ENCODE measurements around the gene TOX2.

Gene TOX2

GRCh38 chr20:43906505-43907034 is 8.1 kb upstream of the TOX2 start:
- no peak overlapping the region for H3K4me3 ChIP-seq (ENCODE audit: low read depth, low read length)
- TF ChIP-seq CTCF (IDR thresholded peaks at IDR 0.05; ENCODE audit: borderline replicate concordance, insufficient read depth, low read depth, low read length), result no peak

DNA sequence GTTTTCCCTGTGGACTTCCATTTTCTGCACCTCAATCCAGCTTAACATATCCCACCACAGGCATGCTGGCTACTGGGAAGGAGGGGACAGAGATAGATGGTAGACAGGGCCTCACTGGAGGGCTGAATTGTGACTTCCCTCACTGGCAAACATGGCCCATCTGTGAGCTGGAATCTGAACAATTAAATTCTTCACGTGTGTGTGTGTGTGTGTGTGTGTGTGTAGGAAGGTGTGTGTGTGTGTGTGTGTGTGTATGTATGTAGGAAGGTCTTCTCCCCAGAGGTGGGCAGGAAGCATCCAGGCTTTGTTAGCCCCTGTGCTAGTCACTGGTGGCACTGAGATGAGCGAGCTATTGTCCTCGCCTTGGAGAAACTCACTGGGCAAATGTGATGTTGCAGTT is 5.4 kb upstream of the TOX2 start:
- H3K4me3 ChIP-seq (ENCODE audit: low read depth, low read length), result no peak overlapping the region
- TF ChIP-seq CTCF (IDR thresholded peaks at IDR 0.05; ENCODE audit: borderline replicate concordance, insufficient read depth, low read depth, low read length), result no peak

GRCh38 chr20:43909720-43910119 is 4.9 kb upstream of the TOX2 start:
- no peak overlapping the region for H3K4me3 ChIP-seq (ENCODE audit: low read depth, low read length)
- TF ChIP-seq CTCF (IDR thresholded peaks at IDR 0.05; ENCODE audit: borderline replicate concordance, insufficient read depth, low read depth, low read length), result no peak

DNA sequence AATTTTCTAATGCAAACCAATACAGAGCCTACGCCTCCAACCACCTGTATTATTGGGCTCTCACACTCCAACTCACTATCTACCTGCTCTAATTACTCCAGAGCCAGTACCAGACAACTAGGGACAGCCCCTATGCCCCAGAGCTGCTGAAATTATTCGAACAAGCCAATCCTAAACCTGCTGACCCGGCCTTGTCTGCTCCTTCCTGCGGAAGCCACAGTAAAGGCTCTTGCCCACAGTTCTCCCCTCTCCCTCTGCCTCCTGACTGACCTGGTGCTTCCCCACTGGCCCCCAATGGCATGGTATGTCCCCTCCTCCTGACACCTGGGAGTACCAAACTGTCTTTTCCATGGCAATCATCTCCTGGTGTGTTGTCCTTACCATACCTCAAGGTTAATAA is 4.1 kb upstream of the TOX2 start:
- TF ChIP-seq CTCF (IDR thresholded peaks at IDR 0.05; ENCODE audit: borderline replicate concordance, insufficient read depth, low read depth, low read length), result no peak
- H3K4me3 ChIP-seq (ENCODE audit: low read depth, low read length), result no peak overlapping the region

- no peak for TF ChIP-seq CTCF (IDR thresholded peaks at IDR 0.05; ENCODE audit: borderline replicate concordance, insufficient read depth, low read depth, low read length)
- H3K4me3 ChIP-seq (ENCODE audit: low read depth, low read length), result no peak overlapping the region
These were observed 3.6 kb upstream of the TOX2 start for GRCh38 chr20:43911066-43911465.

GRCh38 chr20:43913291-43914025 is 1.2 kb upstream of the TOX2 start:
- no peak for TF ChIP-seq CTCF (IDR thresholded peaks at IDR 0.05; ENCODE audit: borderline replicate concordance, insufficient read depth, low read depth, low read length)
- H3K4me3 ChIP-seq (ENCODE audit: low read depth, low read length), result no peak overlapping the region

Measured in GM12875 (cell line).